ENCODE data around the gene KCNC3. TPM values are rescaled to one million over a fixed set of nuclear protein-coding genes. Genes with fewer than 3 reads are reported as not detected.

Gene KCNC3
- total and polyA plus RNA-seq, 2 experiments from 2014 or later: 1.3 to 3.4 TPM

GRCh38 chr19:50341091-50341564, 12.0 kb upstream of the KCNC3 start (continued):
- TF ChIP-seq STAT1 (IDR thresholded peaks at IDR 0.05; ENCODE audit: unreplicated experiment): no peak
- no peak for TF ChIP-seq ETS1 (IDR thresholded peaks at IDR 0.05)
- TF ChIP-seq REST (IDR thresholded peaks at IDR 0.05; ENCODE audit: unreplicated experiment): no peak
- no peak for TF ChIP-seq NANOG (IDR thresholded peaks at IDR 0.05; ENCODE audit: borderline replicate concordance)
- TF ChIP-seq ZNF114 (CRISPR knock-in tag; IDR thresholded peaks at IDR 0.05): no peak
- no peak for TF ChIP-seq CREB1 (CRISPR knock-in tag; IDR thresholded peaks at IDR 0.05; ENCODE audit: low read depth)
- no peak for TF ChIP-seq POLR2AphosphoS5 (IDR thresholded peaks at IDR 0.05; ENCODE audit: low read depth)
- TF ChIP-seq EZH2 (IDR thresholded peaks at IDR 0.05; ENCODE audit: low read depth, unreplicated experiment): no peak
- TF ChIP-seq EZH2phosphoT487 (IDR thresholded peaks at IDR 0.05; ENCODE audit: unreplicated experiment): no peak

GRCh38 chr19:50340331-50340730, 11.2 kb upstream of the KCNC3 start:
- H3K36me3 Mint-ChIP-seq (ENCODE audit: low read depth): peaks cover 29% of the 10 kb centered on the region
- no peaks in the 10 kb centered on the region; the same call in 1 of the 2 replicates for H3K36me3 ChIP-seq (ENCODE audit: insufficient read depth)
- DNase-seq (ENCODE audit: low spot score) (no peak), ATAC-seq (no peak)
- H3K4me3 Mint-ChIP-seq: no peak overlapping the region
- peaks cover 8% of the 10 kb centered on the region for H3K27me3 Mint-ChIP-seq (ENCODE audit: insufficient read depth, low read depth, poor library complexity)
- no peaks in the 10 kb centered on the region for H3K27me3 ChIP-seq (ENCODE audit: insufficient read depth)
- H3K27ac ChIP-seq (ENCODE audit: low read depth): no peak overlapping the region
- H3F3A ChIP-seq (replicated peaks; ENCODE audit: low read depth): no peaks in the 10 kb centered on the region
- no peak overlapping the region for H3K4me3 ChIP-seq
- H3K79me2 ChIP-seq (replicated peaks; ENCODE audit: insufficient read depth): no peaks in the 10 kb centered on the region
- H3K4me1 ChIP-seq (ENCODE audit: insufficient read depth): no peaks in the 10 kb centered on the region
- peaks cover 96% of the 10 kb centered on the region for H3K9me3 Mint-ChIP-seq
- no peaks in the 10 kb centered on the region for H3K9me2 ChIP-seq (ENCODE audit: insufficient read depth)
- no peaks in the 10 kb centered on the region; the same call in 1 of the 2 replicates for H4K20me1 ChIP-seq (replicated peaks; ENCODE audit: insufficient read depth)
- H3K4me2 ChIP-seq: no peak overlapping the region
- no peaks in the 10 kb centered on the region for H3K4me1 Mint-ChIP-seq
- no peak overlapping the region for H3K27ac Mint-ChIP-seq
- H2AFZ ChIP-seq: no peak overlapping the region
- TF ChIP-seq ZNF462 (CRISPR knock-in tag; IDR thresholded peaks at IDR 0.05) (no peak), EZH2 (IDR thresholded peaks at IDR 0.05; ENCODE audit: low read depth, unreplicated experiment) (no peak), EZH2phosphoT487 (IDR thresholded peaks at IDR 0.05; ENCODE audit: unreplicated experiment) (no peak), ETS1 (IDR thresholded peaks at IDR 0.05) (no peak), JUNB (IDR thresholded peaks at IDR 0.05; ENCODE audit: unreplicated experiment) (no peak), STAT1 (IDR thresholded peaks at IDR 0.05; ENCODE audit: unreplicated experiment) (no peak), POLR2AphosphoS5 (IDR thresholded peaks at IDR 0.05; ENCODE audit: low read depth) (no peak), CREB1 (CRISPR knock-in tag; IDR thresholded peaks at IDR 0.05; ENCODE audit: low read depth) (no peak), NANOG (IDR thresholded peaks at IDR 0.05; ENCODE audit: borderline replicate concordance) (no peak)
